GM19324 (cell line): ENCODE data around the gene MAX.

Source experiments
- ATAC-seq: cut with Tn5 transposase; IDR thresholded peaks from one replicate; pipeline ENCODE4 v1.9.1; 2021; ENCODE audit warnings: mild to moderate bottlenecking, moderate library complexity; ENCODE audit not compliant: unreplicated experiment, low FRiP score

Gene MAX

GRCh38 chr14:65074449-65075150, 27.7 kb downstream of the MAX start:
- ATAC-seq: no peak

GRCh38 chr14:65073605-65074201, 28.6 kb downstream of the MAX start:
- ATAC-seq: no peak

GRCh38 chr14:65072937-65073336, 29.4 kb downstream of the MAX start:
- no peak for ATAC-seq

GRCh38 chr14:65072256-65072655, 30.1 kb downstream of the MAX start:
- no peak for ATAC-seq

GRCh38 chr14:65071544-65071943, 30.8 kb downstream of the MAX start:
- no peak for ATAC-seq

- no peak for ATAC-seq
These were observed 31.8 kb downstream of the MAX start for GRCh38 chr14:65070471-65070976.

- no peak for ATAC-seq
These were observed 32.4 kb downstream of the MAX start for GRCh38 chr14:65069874-65070413.

GRCh38 chr14:65065719-65066118, 36.6 kb downstream of the MAX start:
- ATAC-seq: no peak

- ATAC-seq: no peak
These were observed 39.9 kb downstream of the MAX start for GRCh38 chr14:65062096-65063075.

- no peak for ATAC-seq
These were observed 44.6 kb downstream of the MAX start for GRCh38 chr14:65057695-65058094.

- no peak for ATAC-seq
These were observed 47.7 kb downstream of the MAX start for GRCh38 chr14:65054471-65055085.

GRCh38 chr14:65053466-65053865, 48.9 kb downstream of the MAX start:
- ATAC-seq: no peak

GRCh38 chr14:65052832-65053231, 49.5 kb downstream of the MAX start:
- no peak for ATAC-seq

- no peak for ATAC-seq
These were observed 56.6 kb downstream of the MAX start for GRCh38 chr14:65045709-65046108.

GRCh38 chr14:65045006-65045405, 57.3 kb downstream of the MAX start:
- ATAC-seq: no peak

GRCh38 chr14:65044596-65044959, 57.7 kb downstream of the MAX start:
- no peak for ATAC-seq

GRCh38 chr14:65043893-65044595, 58.3 kb downstream of the MAX start:
- ATAC-seq: no peak

- ATAC-seq: no peak
These were observed 59.5 kb downstream of the MAX start for GRCh38 chr14:65042731-65043372.

- ATAC-seq: no peak
These were observed 60.0 kb downstream of the MAX start for GRCh38 chr14:65042296-65042695.
